Posterior cingulate gyrus (tissue), 11 donors: ENCODE measurements around the gene PIK3R2.
"Not testable (repeated sequence)": the region's sequence is repeated elsewhere in the genome, so short reads cannot be mapped to it uniquely, and the experiment has no call there.

Experiments used
- DNase-seq, 10 donors: peaks; one replicate each; pipeline versions ENCODE4 v3.0.0 to v3.0.0-alpha.2; 2020 to 2021; ENCODE audit warnings: mixed read lengths in 3 of 10
- intact Hi-C: fragments of 100-400 bp; cut with DNase I; formaldehyde crosslinking; loops from one replicate; pipeline ENCODE4 v1.15.1; 2023

The PIK3R2 gene

GRCh38 chr19:18150776-18151624, 2.0 kb upstream of the PIK3R2 start:
- intact Hi-C loops, result no loop called here
- DNase-seq, result peak in 1 of 10 donors; percentile 67

GRCh38 chr19:18152442-18152816, 534 bp upstream of the PIK3R2 start:
- peak; percentile 90 to 99 (median 94) for DNase-seq
- intact Hi-C loops, result no loop called here

DNA sequence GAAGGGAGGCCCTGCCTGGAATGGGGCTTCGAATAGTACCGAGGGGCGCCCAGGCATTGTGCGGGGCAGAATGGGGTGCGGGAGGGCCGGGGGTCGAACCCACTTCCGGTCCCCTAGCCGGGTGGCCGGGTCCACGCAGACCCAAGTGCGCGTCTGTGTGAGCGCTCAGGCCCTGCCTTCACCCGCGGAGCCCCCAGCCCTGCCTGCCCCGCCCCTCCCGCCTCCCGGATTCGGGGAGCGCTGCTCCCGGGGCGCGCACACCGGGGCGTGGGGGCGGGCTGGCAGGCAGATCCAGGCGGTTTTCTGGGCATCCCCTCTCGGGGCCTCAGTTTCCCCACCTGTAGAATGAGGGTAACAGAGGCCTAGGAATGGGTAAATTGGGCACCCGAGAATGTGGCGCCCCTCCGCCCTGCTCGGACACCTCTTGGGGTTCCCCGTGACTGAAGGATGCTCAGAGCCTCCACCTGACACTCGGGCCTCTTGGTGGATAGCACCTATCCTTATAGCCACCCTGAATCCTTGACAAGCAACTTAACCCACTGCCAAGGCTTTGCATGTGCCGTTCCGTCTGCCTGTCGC, 682 bp downstream of the PIK3R2 start:
- peak in 1 of 10 donors; percentile 88 for DNase-seq
- intact Hi-C loops, result no loop called here

DNA sequence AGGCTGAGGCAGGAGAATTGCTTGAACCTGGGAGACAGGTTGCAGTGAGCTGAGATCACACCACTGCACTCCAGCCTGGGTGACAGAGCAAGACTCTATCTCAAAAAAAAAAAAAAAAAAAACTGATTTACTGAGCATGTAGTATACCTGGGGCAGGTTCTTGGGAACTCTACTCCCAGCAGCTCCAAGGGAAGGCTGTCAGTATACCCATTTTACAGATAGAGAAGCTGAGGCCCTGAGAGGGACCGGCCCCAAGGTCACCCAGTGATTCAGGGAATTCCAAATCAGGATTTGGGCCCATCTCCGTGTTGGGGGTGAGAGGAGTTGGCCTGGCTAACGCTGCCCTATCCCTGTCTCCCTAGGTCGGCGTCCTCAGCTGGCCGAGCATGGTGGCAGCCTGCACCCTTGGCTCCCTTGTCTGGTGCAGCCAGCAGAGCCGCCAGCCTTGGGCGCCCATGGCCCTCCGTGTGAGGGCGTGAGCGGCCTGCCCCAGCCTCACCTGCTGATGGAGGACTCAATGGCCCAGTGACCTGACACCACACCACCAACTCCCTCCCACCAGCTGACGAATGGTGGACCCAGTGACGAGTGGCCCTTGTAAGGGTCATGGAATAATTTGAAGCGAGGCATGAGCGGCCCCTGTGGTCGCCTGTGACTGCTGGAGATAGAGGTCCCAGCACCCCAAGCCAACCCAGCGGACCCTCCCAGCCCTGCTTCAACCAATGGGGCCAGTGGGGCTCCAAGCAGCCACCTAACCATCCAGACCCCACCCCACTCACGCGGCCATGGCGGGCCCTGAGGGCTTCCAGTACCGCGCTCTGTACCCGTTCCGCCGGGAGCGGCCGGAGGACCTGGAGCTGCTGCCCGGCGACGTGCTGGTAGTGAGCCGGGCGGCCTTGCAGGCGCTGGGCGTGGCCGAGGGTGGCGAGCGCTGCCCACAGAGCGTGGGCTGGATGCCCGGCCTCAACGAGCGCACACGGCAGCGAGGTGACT, 2.4 kb downstream of the PIK3R2 start:
- DNase-seq, result peak in 1 of 10 donors; percentile 82
- intact Hi-C loops, result loop anchor here (5.0 kb wide), 2 partner anchors 37 to 148 kb away; partner anchors contain the start of genes ARRDC2 and MPV17L2

DNA sequence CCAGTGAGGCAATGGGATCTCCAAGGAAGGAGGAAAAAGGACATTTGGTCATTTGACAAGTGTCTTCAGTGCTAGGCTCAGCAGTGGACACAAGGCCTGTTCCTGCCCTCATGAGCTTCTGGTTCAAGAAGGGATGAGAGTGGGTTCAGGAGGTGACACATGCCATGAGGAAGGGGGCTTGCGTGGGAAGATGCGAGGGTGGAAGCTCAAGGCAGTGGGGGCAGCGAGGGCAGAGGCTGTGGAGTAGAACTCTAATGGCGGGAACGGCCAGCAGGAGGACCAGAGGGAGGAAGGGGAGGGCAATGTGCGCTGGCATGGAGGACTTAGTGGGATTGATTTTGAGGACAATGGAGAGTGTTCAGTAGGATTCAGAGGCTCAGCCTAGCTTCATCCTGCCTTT, 3.3 kb downstream of the PIK3R2 start:
- intact Hi-C loops, result loop anchor here (5.0 kb wide), 2 partner anchors 36 to 149 kb away; partner anchors contain the start of genes ARRDC2 and MPV17L2

DNA sequence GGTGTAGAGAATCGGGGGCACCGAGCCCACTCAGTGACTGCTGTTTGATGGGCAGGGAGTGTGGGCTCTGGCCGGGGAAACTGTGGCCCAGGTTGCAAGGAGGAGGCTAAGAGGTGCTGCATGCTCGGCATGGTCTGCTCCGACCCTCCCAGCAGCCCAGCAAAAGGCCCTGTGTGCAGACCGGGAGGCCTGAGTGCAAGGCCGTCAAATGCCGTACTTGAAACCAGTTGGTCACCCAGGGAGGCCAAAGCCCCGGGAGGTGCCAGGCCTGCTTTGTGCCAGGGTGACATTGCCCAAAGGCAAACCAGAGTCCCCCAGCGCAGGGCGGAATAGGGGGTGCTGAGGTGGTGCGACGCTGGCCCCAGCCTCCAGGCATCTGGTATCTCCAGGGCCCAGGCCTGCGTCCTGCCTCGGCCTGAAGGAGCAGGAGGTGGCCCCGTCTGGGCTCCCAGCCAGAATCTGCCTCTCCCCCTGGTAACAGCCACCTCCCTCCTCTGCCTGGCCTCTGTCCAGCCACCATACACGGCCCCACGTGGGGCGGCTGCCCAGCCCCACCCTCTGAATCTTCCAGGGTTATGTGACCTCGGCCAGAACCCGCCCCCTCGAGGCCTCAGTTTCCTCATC, 4.0 kb downstream of the PIK3R2 start:
- peak in 9 of 10 donors; percentile 56 to 95 (median 67) for DNase-seq

More for the DNA sequence above, 3.3 kb downstream of the PIK3R2 start:
- peak in 1 of 10 donors; percentile 70 for DNase-seq

DNA sequence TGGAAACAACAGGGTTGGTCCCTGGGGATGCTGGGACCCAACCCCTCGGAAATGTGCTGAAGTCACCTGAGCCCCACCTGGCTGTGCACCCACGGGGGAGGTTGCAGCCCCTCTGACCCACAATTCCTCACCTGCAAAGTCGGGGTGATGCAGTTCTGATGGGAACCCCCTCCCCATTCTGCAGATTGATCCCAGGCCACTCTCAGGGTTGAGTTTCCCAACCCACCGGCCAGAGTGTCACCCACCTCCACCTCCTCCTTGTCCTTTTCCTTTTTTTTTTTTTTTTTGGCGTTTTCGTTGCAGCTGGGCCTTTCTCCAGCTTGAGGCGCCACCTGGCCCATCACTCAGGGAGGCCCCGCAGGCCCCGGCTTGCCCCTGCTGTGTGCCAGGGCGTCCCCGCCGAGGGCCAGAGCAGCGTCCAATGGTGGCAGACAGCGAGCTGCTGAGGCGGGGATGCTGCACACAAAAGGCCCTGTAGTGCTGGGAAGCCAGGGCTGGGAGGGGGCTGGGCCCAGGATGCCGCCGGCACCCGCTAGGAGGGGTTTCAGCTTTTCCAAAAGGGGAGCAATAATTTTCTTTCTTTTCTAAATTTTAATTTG, 4.6 kb downstream of the PIK3R2 start:
- peak; percentile 71 to 97 (median 82) for DNase-seq
- intact Hi-C loops, result loop anchor here (5.0 kb wide), 2 partner anchors 35 to 150 kb away; partner anchors contain the start of genes ARRDC2 and MPV17L2

More for the DNA sequence above, 4.0 kb downstream of the PIK3R2 start:
- intact Hi-C loops, result loop anchor here (5.0 kb wide), 2 partner anchors 35 to 150 kb away; partner anchors contain the start of genes ARRDC2 and MPV17L2

GRCh38 chr19:18158467-18158866, 5.5 kb downstream of the PIK3R2 start:
- intact Hi-C loops, result loop anchor here (5.0 kb wide), 2 partner anchors 34 to 151 kb away; partner anchors contain the start of genes ARRDC2 and MPV17L2
- no peak for DNase-seq

GRCh38 chr19:18159059-18159616, 6.2 kb downstream of the PIK3R2 start:
- DNase-seq, result not testable (repeated sequence)
- intact Hi-C loops, result loop anchor here (5.0 kb wide), 2 partner anchors 33 to 152 kb away; partner anchors contain the start of genes ARRDC2 and MPV17L2

DNA sequence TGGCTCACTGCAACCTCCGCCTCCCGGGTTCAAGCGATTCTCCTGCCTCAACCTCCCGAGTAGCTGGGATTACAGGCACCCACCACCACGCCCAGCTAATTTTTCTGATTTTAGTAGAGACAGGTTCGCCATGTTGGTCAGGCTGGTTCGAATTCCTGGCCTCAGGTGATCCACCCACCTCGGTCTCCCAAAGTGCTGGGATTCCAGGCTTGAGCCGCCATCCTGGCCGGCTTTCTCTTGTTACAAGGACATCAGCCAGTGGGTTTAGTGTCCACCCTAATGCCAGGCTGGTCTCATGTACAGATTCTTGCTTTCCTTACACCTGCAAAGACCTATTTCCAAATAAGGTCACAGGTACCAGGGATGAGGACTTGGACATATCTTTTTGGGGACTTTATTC, 6.8 kb downstream of the PIK3R2 start:
- intact Hi-C loops, result loop anchor here (2.0 to 5.0 kb wide), 3 partner anchors 32 to 153 kb away; partner anchors contain the start of genes ARRDC2 and MPV17L2
- peak in 1 of 10 donors; percentile 54 for DNase-seq

GRCh38 chr19:18160493-18160970, 7.6 kb downstream of the PIK3R2 start:
- DNase-seq, result no peak
- intact Hi-C loops, result loop anchor here (2.0 kb wide), 1 partner anchor 48 kb away; no protein-coding TSS in a partner anchor

GRCh38 chr19:18160971-18161635, 8.1 kb downstream of the PIK3R2 start:
- peak in 8 of 10 donors; percentile 53 to 96 (median 73) for DNase-seq
- intact Hi-C loops, result loop anchor here (2.0 kb wide), 1 partner anchor 48 kb away; no protein-coding TSS in a partner anchor

DNA sequence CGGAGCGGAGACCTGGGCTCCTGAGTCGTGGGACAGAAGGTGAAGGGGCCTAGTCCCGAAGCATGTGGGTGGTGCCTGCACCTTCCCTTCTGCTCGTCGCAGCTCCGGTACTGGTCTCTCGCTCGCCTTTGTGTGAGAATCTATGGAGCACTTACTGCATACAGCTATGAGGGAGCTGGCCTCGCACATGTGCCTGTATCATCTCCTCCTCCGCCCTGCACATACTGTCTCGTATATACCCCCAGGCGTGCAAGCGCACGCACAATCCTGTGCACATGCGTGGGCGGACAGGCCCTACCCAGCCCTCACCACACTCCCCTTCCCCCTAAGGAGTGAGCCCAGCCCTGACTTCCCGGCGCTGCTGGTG, 8.7 kb downstream of the PIK3R2 start:
- peak in 1 of 10 donors; percentile 86 for DNase-seq
- intact Hi-C loops, result loop anchor here (2.0 kb wide), 1 partner anchor 49 kb away; no protein-coding TSS in a partner anchor

GRCh38 chr19:18164072-18164471, 11.1 kb downstream of the PIK3R2 start:
- intact Hi-C loops, result no loop called here
- no peak for DNase-seq

DNA sequence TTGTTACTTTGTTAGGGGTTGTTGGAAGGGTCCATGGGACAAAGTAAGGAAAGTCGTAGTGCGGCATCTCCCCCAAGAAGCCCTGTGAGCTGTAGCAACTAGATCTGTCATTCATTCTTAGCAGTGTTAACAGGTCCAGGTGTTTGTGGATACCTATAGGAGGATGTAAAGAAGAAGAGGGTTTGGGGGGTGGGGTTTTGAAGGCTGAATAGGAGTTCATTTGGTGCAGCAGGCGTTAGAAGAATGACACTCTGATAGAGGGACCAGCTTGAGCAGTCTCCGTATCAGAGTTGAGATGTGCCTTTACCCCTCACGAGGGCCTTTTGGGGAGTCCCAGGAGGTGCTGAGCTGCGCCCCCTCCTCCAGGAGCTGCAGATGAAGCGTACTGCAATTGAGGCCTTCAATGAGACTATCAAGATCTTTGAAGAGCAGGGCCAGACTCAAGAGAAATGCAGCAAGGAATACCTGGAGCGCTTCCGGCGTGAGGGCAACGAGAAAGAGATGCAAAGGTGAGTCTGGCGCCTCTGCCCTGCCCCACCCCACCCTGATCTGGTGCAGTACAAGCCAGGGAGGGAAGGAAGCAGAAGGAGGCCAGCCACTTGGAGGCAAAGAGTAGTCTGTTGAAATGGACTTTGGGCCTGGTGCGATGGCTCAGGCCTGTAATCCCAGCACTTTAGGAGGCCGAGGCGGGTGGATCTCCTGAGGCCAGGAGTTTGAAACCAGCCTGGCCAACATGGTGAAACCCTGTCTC, 13.0 kb downstream of the PIK3R2 start:
- no peak for DNase-seq

GRCh38 chr19:18167011-18167410, 14.0 kb downstream of the PIK3R2 start:
- intact Hi-C loops, result no loop called here
- no peak for DNase-seq

More for the DNA sequence above, 13.0 kb downstream of the PIK3R2 start:
- intact Hi-C loops, result no loop called here
